GM12873 (cell line): ENCODE measurements around the gene ARHGAP28.

ENCODE experiments used
- TF ChIP-seq, protein P1 (sequence below): IDR thresholded peaks from 2 replicates; pipeline ENCODE4 v1.5.1; 2012; ENCODE audit warnings: low read depth, mild to moderate bottlenecking, moderate library complexity, low read length, control low read depth; ENCODE audit not compliant: insufficient read depth; ENCODE audit errors: missing control alignments

Gene ARHGAP28

GRCh38 chr18:6956999-6957398, 227.5 kb downstream of the ARHGAP28 start:
- TF ChIP-seq, protein P1, sequence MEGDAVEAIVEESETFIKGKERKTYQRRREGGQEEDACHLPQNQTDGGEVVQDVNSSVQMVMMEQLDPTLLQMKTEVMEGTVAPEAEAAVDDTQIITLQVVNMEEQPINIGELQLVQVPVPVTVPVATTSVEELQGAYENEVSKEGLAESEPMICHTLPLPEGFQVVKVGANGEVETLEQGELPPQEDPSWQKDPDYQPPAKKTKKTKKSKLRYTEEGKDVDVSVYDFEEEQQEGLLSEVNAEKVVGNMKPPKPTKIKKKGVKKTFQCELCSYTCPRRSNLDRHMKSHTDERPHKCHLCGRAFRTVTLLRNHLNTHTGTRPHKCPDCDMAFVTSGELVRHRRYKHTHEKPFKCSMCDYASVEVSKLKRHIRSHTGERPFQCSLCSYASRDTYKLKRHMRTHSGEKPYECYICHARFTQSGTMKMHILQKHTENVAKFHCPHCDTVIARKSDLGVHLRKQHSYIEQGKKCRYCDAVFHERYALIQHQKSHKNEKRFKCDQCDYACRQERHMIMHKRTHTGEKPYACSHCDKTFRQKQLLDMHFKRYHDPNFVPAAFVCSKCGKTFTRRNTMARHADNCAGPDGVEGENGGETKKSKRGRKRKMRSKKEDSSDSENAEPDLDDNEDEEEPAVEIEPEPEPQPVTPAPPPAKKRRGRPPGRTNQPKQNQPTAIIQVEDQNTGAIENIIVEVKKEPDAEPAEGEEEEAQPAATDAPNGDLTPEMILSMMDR = no peak

GRCh38 chr18:6959110-6959509, 229.6 kb downstream of the ARHGAP28 start:
- TF ChIP-seq, protein P1 = no peak

- TF ChIP-seq, protein P1 = no peak
Observed at GRCh38 chr18:6960124-6960523, 230.6 kb downstream of the ARHGAP28 start.

GRCh38 chr18:6960656-6961055, 231.1 kb downstream of the ARHGAP28 start:
- TF ChIP-seq, protein P1 = no peak

GRCh38 chr18:6961331-6961730, 231.8 kb downstream of the ARHGAP28 start:
- TF ChIP-seq, protein P1 = no peak

GRCh38 chr18:6962571-6963451, 233.3 kb downstream of the ARHGAP28 start:
- TF ChIP-seq, protein P1 = no peak

- TF ChIP-seq, protein P1 = no peak
Observed at GRCh38 chr18:6963452-6964097, 234.1 kb downstream of the ARHGAP28 start.
